ENCODE results near the gene MSX2.

The MSX2 gene

GRCh38 chr5:174777583-174777982 lies 53.2 kb downstream of the MSX2 start:
- DNase-seq, result no peak

Data from hippocampal formation (tissue), 2 donors.